WTC11 (cell line): ENCODE results near the gene BORCS5. TPM values are rescaled to one million over a fixed set of nuclear protein-coding genes. Genes with fewer than 3 reads are reported as not detected.

ENCODE experiments used
- ATAC-seq: fragments of 200-7000 bp; cut with Tn5 transposase; 2 replicates; pipeline ENCODE4 v1.10.0; 2021; ENCODE audit warnings: mild to moderate bottlenecking, moderate library complexity
- CTCF ChIA-PET: fragments of 300-600 bp; sonication (Branson Sonifier 250); formaldehyde crosslinking; loops from one replicate; lab custom pipeline; 2021; ENCODE audit warnings: antibody characterized with exemption; lab: Charles Lee
- POLR2A ChIA-PET: fragments of 350-600 bp; sonication (Branson Sonifier 250); formaldehyde crosslinking; loops from one replicate; lab custom pipeline; 2021; ENCODE audit warnings: antibody characterized with exemption; lab: Charles Lee
- DNase-seq: peaks from one replicate; pipeline ENCODE4 v3.0.0; 2021; ENCODE audit warnings: low spot score
- H3K27ac Mint-ChIP-seq: 2 replicates; pipeline ENCODE4 v1.8.0; 2021; ENCODE audit warnings: mixed read lengths
- H3K27me3 Mint-ChIP-seq: 2 replicates; pipeline ENCODE4 v1.8.0; 2021; ENCODE audit warnings: low read depth, mild to moderate bottlenecking, moderate library complexity, mixed read lengths
- H3K36me3 Mint-ChIP-seq: 2 replicates; pipeline ENCODE4 v1.8.0; 2021; ENCODE audit warnings: mixed read lengths
- H3K4me1 Mint-ChIP-seq: 2 replicates; pipeline ENCODE4 v1.8.0; 2022; ENCODE audit warnings: mixed read lengths
- H3K4me3 Mint-ChIP-seq: 2 replicates; pipeline ENCODE4 v1.8.0; 2021; ENCODE audit warnings: mild to moderate bottlenecking, moderate library complexity, mixed read lengths
- H3K9me3 Mint-ChIP-seq: 2 replicates; pipeline ENCODE4 v1.8.0; 2021; ENCODE audit warnings: mixed read lengths
- CREM ChIP-seq: sonication (generic); formaldehyde crosslinking; IDR thresholded peaks from 2 replicates; pipeline ENCODE4 v1.8.1; 2022; ENCODE audit warnings: mild to moderate bottlenecking, missing genetic modification reagents, moderate library complexity
- ESRRA ChIP-seq: sonication (generic); formaldehyde crosslinking; IDR thresholded peaks from 2 replicates; pipeline ENCODE4 v1.8.1; 2022; ENCODE audit warnings: mild to moderate bottlenecking, missing genetic modification reagents, borderline replicate concordance
- FOXJ3 ChIP-seq: sonication (generic); formaldehyde crosslinking; IDR thresholded peaks from 2 replicates; pipeline ENCODE4 v1.9.0; 2021; ENCODE audit warnings: missing genetic modification reagents, mild to moderate bottlenecking, borderline replicate concordance
- NR3C1 ChIP-seq: sonication (generic); formaldehyde crosslinking; conservative IDR thresholded peaks from 2 replicates; pipeline ENCODE4 v1.8.1; 2023; ENCODE audit warnings: low read depth, mild to moderate bottlenecking, missing genetic modification reagents
- RORB ChIP-seq: fragments of 250-450 bp; sonication (Bioruptor Pico); IDR thresholded peaks from 2 replicates; pipeline ENCODE4 v1.9.0; 2021; ENCODE audit warnings: mild to moderate bottlenecking
- SMAD3 ChIP-seq: sonication (generic); formaldehyde crosslinking; IDR thresholded peaks from 2 replicates; pipeline ENCODE4 v1.8.0; 2022; ENCODE audit warnings: missing genetic modification reagents, mild to moderate bottlenecking, borderline replicate concordance
- TCF7 ChIP-seq: sonication (generic); formaldehyde crosslinking; IDR thresholded peaks from 2 replicates; pipeline ENCODE4 v1.8.0; 2022; ENCODE audit warnings: mild to moderate bottlenecking, low read depth, missing genetic modification reagents, moderate library complexity
- TEAD1 ChIP-seq: sonication (generic); formaldehyde crosslinking; IDR thresholded peaks from 2 replicates; pipeline ENCODE4 v1.8.0; 2022; ENCODE audit warnings: mild to moderate bottlenecking, missing genetic modification reagents
- ZNF121 ChIP-seq: sonication (generic); formaldehyde crosslinking; IDR thresholded peaks from 2 replicates; pipeline ENCODE4 v1.8.0; 2023; ENCODE audit warnings: missing genetic modification reagents
- ZNF425 ChIP-seq: fragments of 250-450 bp; sonication (Bioruptor Pico); conservative IDR thresholded peaks from 2 replicates; pipeline ENCODE4 v1.9.0; 2021; ENCODE audit warnings: mild to moderate bottlenecking
- total RNA-seq: library from RNA; stranded (reverse); gene quantifications from 3 replicates; pipeline ENCODE4 v1.2.3, GENCODE V29; 2021
- TF ChIP-seq, protein P1 (sequence below): sonication (generic); formaldehyde crosslinking; IDR thresholded peaks from 2 replicates; pipeline ENCODE4 v1.8.1; 2023; ENCODE audit warnings: mild to moderate bottlenecking, moderate library complexity, missing genetic modification reagents
- TF ChIP-seq, protein P2 (sequence below): sonication (generic); formaldehyde crosslinking; conservative IDR thresholded peaks from 2 replicates; pipeline ENCODE4 v1.8.1; 2023; ENCODE audit warnings: mild to moderate bottlenecking, low read depth, missing genetic modification reagents, moderate library complexity
- TF ChIP-seq, protein P3 (sequence below): fragments of 250-450 bp; sonication (Bioruptor Pico); IDR thresholded peaks from 2 replicates; pipeline ENCODE4 v1.9.0; 2021; ENCODE audit warnings: mild to moderate bottlenecking, borderline replicate concordance
- TF ChIP-seq, protein P4 (sequence below): sonication (generic); formaldehyde crosslinking; IDR thresholded peaks from 2 replicates; pipeline ENCODE4 v1.8.0; 2022; ENCODE audit warnings: missing genetic modification reagents
- TF ChIP-seq, protein P5 (sequence below): fragments of 250-450 bp; sonication (Bioruptor Pico); IDR thresholded peaks from 2 replicates; pipeline ENCODE4 v2.1.2; 2022; ENCODE audit warnings: mild to moderate bottlenecking, moderate library complexity
- TF ChIP-seq, protein P6 (sequence below): sonication (generic); formaldehyde crosslinking; IDR thresholded peaks from 2 replicates; pipeline ENCODE4 v1.8.0; 2023; ENCODE audit warnings: missing genetic modification reagents

The BORCS5 gene
- total RNA-seq, 1 experiment from 2014 or later, result 16.4 TPM

- TF ChIP-seq, protein P1, sequence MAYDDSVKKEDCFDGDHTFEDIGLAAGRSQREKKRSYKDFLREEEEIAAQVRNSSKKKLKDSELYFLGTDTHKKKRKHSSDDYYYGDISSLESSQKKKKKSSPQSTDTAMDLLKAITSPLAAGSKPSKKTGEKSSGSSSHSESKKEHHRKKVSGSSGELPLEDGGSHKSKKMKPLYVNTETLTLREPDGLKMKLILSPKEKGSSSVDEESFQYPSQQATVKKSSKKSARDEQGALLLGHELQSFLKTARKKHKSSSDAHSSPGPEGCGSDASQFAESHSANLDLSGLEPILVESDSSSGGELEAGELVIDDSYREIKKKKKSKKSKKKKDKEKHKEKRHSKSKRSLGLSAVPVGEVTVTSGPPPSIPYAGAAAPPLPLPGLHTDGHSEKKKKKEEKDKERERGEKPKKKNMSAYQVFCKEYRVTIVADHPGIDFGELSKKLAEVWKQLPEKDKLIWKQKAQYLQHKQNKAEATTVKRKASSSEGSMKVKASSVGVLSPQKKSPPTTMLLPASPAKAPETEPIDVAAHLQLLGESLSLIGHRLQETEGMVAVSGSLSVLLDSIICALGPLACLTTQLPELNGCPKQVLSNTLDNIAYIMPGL, result no peak
- TF ChIP-seq TCF7 (no peak), FOXJ3 (CRISPR knock-in tag) (no peak), TEAD1 (no peak), SMAD3 (CRISPR knock-in tag) (no peak)
- TF ChIP-seq, protein P2, sequence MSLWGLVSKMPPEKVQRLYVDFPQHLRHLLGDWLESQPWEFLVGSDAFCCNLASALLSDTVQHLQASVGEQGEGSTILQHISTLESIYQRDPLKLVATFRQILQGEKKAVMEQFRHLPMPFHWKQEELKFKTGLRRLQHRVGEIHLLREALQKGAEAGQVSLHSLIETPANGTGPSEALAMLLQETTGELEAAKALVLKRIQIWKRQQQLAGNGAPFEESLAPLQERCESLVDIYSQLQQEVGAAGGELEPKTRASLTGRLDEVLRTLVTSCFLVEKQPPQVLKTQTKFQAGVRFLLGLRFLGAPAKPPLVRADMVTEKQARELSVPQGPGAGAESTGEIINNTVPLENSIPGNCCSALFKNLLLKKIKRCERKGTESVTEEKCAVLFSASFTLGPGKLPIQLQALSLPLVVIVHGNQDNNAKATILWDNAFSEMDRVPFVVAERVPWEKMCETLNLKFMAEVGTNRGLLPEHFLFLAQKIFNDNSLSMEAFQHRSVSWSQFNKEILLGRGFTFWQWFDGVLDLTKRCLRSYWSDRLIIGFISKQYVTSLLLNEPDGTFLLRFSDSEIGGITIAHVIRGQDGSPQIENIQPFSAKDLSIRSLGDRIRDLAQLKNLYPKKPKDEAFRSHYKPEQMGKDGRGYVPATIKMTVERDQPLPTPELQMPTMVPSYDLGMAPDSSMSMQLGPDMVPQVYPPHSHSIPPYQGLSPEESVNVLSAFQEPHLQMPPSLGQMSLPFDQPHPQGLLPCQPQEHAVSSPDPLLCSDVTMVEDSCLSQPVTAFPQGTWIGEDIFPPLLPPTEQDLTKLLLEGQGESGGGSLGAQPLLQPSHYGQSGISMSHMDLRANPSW, result no peak
- TF ChIP-seq, protein P3, sequence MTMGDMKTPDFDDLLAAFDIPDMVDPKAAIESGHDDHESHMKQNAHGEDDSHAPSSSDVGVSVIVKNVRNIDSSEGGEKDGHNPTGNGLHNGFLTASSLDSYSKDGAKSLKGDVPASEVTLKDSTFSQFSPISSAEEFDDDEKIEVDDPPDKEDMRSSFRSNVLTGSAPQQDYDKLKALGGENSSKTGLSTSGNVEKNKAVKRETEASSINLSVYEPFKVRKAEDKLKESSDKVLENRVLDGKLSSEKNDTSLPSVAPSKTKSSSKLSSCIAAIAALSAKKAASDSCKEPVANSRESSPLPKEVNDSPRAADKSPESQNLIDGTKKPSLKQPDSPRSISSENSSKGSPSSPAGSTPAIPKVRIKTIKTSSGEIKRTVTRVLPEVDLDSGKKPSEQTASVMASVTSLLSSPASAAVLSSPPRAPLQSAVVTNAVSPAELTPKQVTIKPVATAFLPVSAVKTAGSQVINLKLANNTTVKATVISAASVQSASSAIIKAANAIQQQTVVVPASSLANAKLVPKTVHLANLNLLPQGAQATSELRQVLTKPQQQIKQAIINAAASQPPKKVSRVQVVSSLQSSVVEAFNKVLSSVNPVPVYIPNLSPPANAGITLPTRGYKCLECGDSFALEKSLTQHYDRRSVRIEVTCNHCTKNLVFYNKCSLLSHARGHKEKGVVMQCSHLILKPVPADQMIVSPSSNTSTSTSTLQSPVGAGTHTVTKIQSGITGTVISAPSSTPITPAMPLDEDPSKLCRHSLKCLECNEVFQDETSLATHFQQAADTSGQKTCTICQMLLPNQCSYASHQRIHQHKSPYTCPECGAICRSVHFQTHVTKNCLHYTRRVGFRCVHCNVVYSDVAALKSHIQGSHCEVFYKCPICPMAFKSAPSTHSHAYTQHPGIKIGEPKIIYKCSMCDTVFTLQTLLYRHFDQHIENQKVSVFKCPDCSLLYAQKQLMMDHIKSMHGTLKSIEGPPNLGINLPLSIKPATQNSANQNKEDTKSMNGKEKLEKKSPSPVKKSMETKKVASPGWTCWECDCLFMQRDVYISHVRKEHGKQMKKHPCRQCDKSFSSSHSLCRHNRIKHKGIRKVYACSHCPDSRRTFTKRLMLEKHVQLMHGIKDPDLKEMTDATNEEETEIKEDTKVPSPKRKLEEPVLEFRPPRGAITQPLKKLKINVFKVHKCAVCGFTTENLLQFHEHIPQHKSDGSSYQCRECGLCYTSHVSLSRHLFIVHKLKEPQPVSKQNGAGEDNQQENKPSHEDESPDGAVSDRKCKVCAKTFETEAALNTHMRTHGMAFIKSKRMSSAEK, result no peak
Measured at GRCh38 chr12:12505544-12506495, 148.9 kb downstream of the BORCS5 start (continued).

- ATAC-seq, result peak; percentile 65
- CTCF ChIA-PET, result interaction anchor here (0.5 kb wide), 1 partner anchor 100 kb away, joined by 3 read pairs; no protein-coding TSS in a partner anchor
- no peak for TF ChIP-seq RORB (CRISPR knock-in tag)
- no peak for TF ChIP-seq ESRRA
- TF ChIP-seq NR3C1, result no peak
- no peak for TF ChIP-seq ZNF425 (CRISPR knock-in tag)
- no peak for TF ChIP-seq ZNF121
- TF ChIP-seq, protein P4, sequence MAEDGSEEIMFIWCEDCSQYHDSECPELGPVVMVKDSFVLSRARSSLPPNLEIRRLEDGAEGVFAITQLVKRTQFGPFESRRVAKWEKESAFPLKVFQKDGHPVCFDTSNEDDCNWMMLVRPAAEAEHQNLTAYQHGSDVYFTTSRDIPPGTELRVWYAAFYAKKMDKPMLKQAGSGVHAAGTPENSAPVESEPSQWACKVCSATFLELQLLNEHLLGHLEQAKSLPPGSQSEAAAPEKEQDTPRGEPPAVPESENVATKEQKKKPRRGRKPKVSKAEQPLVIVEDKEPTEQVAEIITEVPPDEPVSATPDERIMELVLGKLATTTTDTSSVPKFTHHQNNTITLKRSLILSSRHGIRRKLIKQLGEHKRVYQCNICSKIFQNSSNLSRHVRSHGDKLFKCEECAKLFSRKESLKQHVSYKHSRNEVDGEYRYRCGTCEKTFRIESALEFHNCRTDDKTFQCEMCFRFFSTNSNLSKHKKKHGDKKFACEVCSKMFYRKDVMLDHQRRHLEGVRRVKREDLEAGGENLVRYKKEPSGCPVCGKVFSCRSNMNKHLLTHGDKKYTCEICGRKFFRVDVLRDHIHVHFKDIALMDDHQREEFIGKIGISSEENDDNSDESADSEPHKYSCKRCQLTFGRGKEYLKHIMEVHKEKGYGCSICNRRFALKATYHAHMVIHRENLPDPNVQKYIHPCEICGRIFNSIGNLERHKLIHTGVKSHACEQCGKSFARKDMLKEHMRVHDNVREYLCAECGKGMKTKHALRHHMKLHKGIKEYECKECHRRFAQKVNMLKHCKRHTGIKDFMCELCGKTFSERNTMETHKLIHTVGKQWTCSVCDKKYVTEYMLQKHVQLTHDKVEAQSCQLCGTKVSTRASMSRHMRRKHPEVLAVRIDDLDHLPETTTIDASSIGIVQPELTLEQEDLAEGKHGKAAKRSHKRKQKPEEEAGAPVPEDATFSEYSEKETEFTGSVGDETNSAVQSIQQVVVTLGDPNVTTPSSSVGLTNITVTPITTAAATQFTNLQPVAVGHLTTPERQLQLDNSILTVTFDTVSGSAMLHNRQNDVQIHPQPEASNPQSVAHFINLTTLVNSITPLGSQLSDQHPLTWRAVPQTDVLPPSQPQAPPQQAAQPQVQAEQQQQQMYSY, result no peak
- TF ChIP-seq, protein P5, sequence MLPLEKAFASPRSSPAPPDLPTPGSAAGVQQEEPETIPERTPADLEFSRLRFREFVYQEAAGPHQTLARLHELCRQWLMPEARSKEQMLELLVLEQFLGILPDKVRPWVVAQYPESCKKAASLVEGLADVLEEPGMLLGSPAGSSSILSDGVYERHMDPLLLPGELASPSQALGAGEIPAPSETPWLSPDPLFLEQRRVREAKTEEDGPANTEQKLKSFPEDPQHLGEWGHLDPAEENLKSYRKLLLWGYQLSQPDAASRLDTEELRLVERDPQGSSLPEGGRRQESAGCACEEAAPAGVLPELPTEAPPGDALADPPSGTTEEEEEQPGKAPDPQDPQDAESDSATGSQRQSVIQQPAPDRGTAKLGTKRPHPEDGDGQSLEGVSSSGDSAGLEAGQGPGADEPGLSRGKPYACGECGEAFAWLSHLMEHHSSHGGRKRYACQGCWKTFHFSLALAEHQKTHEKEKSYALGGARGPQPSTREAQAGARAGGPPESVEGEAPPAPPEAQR (CRISPR knock-in tag), result no peak
- TF ChIP-seq, protein P6, sequence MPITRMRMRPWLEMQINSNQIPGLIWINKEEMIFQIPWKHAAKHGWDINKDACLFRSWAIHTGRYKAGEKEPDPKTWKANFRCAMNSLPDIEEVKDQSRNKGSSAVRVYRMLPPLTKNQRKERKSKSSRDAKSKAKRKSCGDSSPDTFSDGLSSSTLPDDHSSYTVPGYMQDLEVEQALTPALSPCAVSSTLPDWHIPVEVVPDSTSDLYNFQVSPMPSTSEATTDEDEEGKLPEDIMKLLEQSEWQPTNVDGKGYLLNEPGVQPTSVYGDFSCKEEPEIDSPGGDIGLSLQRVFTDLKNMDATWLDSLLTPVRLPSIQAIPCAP (CRISPR knock-in tag), result no peak
- TF ChIP-seq CREM, result no peak
Measured at GRCh38 chr12:12506496-12506890, 149.6 kb downstream of the BORCS5 start.

More at GRCh38 chr12:12506496-12506890, 149.6 kb downstream of the BORCS5 start:
- H3K4me1 Mint-ChIP-seq, result peaks cover 74% of the 10 kb centered on the region
- H3K27ac Mint-ChIP-seq, result peak overlapping the region; percentile 88
- 0 out of 2 replicates have a peak, but pooled peaks cover 4% of the 10 kb centered on the region for H3K36me3 Mint-ChIP-seq
- DNase-seq, result no peak
- no peaks in the 10 kb centered on the region for H3K27me3 Mint-ChIP-seq
- POLR2A ChIA-PET, result interaction anchor here (0.7 kb wide), 1 partner anchor 10 kb away, joined by 3 read pairs; no protein-coding TSS in a partner anchor
- H3K9me3 Mint-ChIP-seq, result no peaks in the 10 kb centered on the region
- 0 out of 2 replicates have a peak overlapping the region, but pooled peaks have one; percentile 1 for H3K4me3 Mint-ChIP-seq
